Panc1 (cell line): ENCODE results near the gene TNRC6A. TPM values are rescaled to one million over a fixed set of nuclear protein-coding genes. Genes with fewer than 3 reads are reported as not detected.
"Not testable (repeated sequence)": the region's sequence is repeated elsewhere in the genome, so short reads cannot be mapped to it uniquely, and the experiment has no call there.

Experiments
- ATAC-seq: fragments of 200-7000 bp; cut with Tn5 transposase; 2 replicates; pipeline ENCODE4 v1.9.1; 2020; ENCODE audit warnings: mild to moderate bottlenecking, moderate library complexity
- BruUV-seq: library from RNA; stranded (reverse); fragments of 400-500 nt; replicated peaks from 2 replicates; lab custom pipeline; 2021; lab: Mats Ljungman, UMichigan
- CTCF ChIA-PET: fragments of 300-600 bp; sonication (Branson Sonifier 250); formaldehyde crosslinking; loops from one replicate; lab custom pipeline; 2022; ENCODE audit warnings: antibody characterized with exemption; lab: Charles Lee
- POLR2A ChIA-PET: fragments of 300-600 bp; sonication (Branson Sonifier 250); formaldehyde crosslinking; loops from one replicate; lab custom pipeline; 2022; ENCODE audit warnings: antibody characterized with exemption; lab: Charles Lee
- DNase-seq: peaks from one replicate; pipeline ENCODE4 v3.0.0-alpha.2; 2010; ENCODE audit warnings: low read depth, low spot score
- H3K27ac ChIP-seq: 2 replicates; pipeline ENCODE4 v1.5.1; 2011; ENCODE audit warnings: mild to moderate bottlenecking, low read length, inconsistent platforms
- H3K27me3 ChIP-seq: fragments of 200-500 bp; sonication (Bioruptor generic); 2 replicates; pipeline ENCODE4 v1.6.0; 2014; ENCODE audit warnings: low read length, inconsistent platforms; ENCODE audit not compliant: control insufficient read depth, insufficient read depth
- H3K36me3 ChIP-seq: fragments of 200-500 bp; sonication (Bioruptor generic); 2 replicates; pipeline ENCODE4 v1.5.1; 2014; ENCODE audit warnings: inconsistent platforms, mild to moderate bottlenecking, low read length, moderate library complexity; ENCODE audit not compliant: control insufficient read depth, insufficient read depth
- H3K4me1 ChIP-seq: 2 replicates; pipeline ENCODE4 v1.5.1; 2011; ENCODE audit warnings: inconsistent platforms, mild to moderate bottlenecking, low read length, moderate library complexity; ENCODE audit not compliant: control insufficient read depth, insufficient read depth
- H3K4me3 ChIP-seq, 2 experiments: 2 replicates each; pipeline ENCODE4 v1.5.1; 2011 to 2012; ENCODE audit warnings: low read depth in 2 of 2, low read length in 2 of 2, mild to moderate bottlenecking in 2 of 2, inconsistent platforms in 1 of 2, moderate library complexity in 1 of 2
- H3K9me3 ChIP-seq: fragments of 200-500 bp; sonication (Bioruptor generic); 2 replicates; pipeline ENCODE4 v1.5.1; 2014; ENCODE audit warnings: low read depth, mild to moderate bottlenecking, inconsistent platforms, low read length, moderate library complexity; ENCODE audit not compliant: control insufficient read depth, insufficient read depth
- POLR2AphosphoS5 ChIP-seq: IDR thresholded peaks from 2 replicates; pipeline ENCODE4 v1.6.1; 2012; ENCODE audit warnings: mild to moderate bottlenecking, low read depth, low read length, moderate library complexity
- SIN3A ChIP-seq: IDR thresholded peaks from 2 replicates; pipeline ENCODE4 v1.6.1; 2012; ENCODE audit warnings: low read depth, mild to moderate bottlenecking, low read length, moderate library complexity, borderline replicate concordance; ENCODE audit not compliant: insufficient read depth
- TCF7L2 ChIP-seq: IDR thresholded peaks from 2 replicates; pipeline ENCODE4 v1.6.1; 2011; ENCODE audit warnings: mild to moderate bottlenecking, low read depth, low read length, inconsistent platforms
- in situ Hi-C: cut with HindIII; loops from 2 replicates; pipeline ENCODE4 v1.10.0; 2016; ENCODE audit warnings: low sequenced_read_pairs, low pct_unique_long_range_greater_than_20kb
- intact Hi-C: fragments of 100-400 bp; cut with micrococcal nuclease; formaldehyde crosslinking; loops from one replicate; pipeline ENCODE4 v1.10.0; 2022; ENCODE audit not compliant: unreplicated experiment
- total RNA-seq: library from RNA; stranded (reverse); gene quantifications from one replicate; pipeline ENCODE4 v1.2.1, GENCODE V29; 2021; ENCODE audit not compliant: unreplicated experiment
- TF ChIP-seq, protein P1 (sequence below), 2 experiments: IDR thresholded peaks; 2 replicates each; pipeline ENCODE4 v1.6.1; 2011 to 2012; ENCODE audit warnings: low read depth in 2 of 2, control low read depth in 1 of 2, low read length in 1 of 2, mild to moderate bottlenecking in 1 of 2, moderate library complexity in 1 of 2; ENCODE audit not compliant: insufficient read depth in 1 of 2
- TF ChIP-seq, protein P2 (sequence below): fragments of 450-650 bp; IDR thresholded peaks from 2 replicates; pipeline ENCODE4 v1.5.1; 2017; ENCODE audit warnings: mild to moderate bottlenecking

TNRC6A gene
- total RNA-seq, 1 experiment from 2014 or later = 53.6 TPM

GRCh38 chr16:24749310-24749709 lies 19.9 kb downstream of the TNRC6A start:
- DNase-seq = no peak
- in situ Hi-C loops = no loop called here
- POLR2A ChIA-PET = no interaction called here

DNA sequence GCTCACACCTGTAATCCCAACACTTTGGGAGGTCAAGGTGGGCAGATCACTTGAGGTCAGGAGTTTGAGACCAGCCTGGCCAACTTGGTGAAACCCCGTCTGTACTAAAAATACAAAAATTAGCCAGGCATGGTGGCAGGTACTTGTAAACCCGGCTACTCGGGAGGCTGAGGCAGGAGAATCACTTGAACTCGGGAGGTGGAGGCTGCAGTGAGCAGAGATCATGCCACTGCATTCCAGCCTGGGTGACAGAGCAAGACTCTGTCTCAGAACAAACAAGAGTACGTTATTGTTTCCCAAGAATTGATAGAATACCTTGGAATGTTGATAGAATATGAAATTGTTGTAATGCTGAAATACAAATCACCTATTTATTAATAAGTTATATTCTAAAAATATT lies 20.4 kb downstream of the TNRC6A start:
- intact Hi-C loops, H3K36me3 ChIP-seq, H3K27ac ChIP-seq, POLR2A ChIA-PET, DNase-seq, in situ Hi-C loops, CTCF ChIA-PET, H3K4me3 ChIP-seq, H3K27me3 ChIP-seq, ATAC-seq, H3K9me3 ChIP-seq, BruUV-seq: not testable (repeated sequence)
- H3K4me1 ChIP-seq = peaks cover 65% of the 10 kb centered on the region

More at GRCh38 chr16:24749310-24749709, 19.9 kb downstream of the TNRC6A start:
- Histone ChIP-seq H3K4me1 (peaks cover 63% of the 10 kb centered on the region), H3K36me3 (peaks cover 5% of the 10 kb centered on the region; the same call in 1 of the 2 replicates), H3K27ac (no peak overlapping the region), H3K27me3 (no peaks in the 10 kb centered on the region), H3K4me3 (no peak overlapping the region), H3K9me3 (no peaks in the 10 kb centered on the region)
- no peak for ATAC-seq
- TF ChIP-seq SIN3A = no peak
- TF ChIP-seq POLR2AphosphoS5 = no peak
- TF ChIP-seq TCF7L2 = no peak
- TF ChIP-seq, protein P1, sequence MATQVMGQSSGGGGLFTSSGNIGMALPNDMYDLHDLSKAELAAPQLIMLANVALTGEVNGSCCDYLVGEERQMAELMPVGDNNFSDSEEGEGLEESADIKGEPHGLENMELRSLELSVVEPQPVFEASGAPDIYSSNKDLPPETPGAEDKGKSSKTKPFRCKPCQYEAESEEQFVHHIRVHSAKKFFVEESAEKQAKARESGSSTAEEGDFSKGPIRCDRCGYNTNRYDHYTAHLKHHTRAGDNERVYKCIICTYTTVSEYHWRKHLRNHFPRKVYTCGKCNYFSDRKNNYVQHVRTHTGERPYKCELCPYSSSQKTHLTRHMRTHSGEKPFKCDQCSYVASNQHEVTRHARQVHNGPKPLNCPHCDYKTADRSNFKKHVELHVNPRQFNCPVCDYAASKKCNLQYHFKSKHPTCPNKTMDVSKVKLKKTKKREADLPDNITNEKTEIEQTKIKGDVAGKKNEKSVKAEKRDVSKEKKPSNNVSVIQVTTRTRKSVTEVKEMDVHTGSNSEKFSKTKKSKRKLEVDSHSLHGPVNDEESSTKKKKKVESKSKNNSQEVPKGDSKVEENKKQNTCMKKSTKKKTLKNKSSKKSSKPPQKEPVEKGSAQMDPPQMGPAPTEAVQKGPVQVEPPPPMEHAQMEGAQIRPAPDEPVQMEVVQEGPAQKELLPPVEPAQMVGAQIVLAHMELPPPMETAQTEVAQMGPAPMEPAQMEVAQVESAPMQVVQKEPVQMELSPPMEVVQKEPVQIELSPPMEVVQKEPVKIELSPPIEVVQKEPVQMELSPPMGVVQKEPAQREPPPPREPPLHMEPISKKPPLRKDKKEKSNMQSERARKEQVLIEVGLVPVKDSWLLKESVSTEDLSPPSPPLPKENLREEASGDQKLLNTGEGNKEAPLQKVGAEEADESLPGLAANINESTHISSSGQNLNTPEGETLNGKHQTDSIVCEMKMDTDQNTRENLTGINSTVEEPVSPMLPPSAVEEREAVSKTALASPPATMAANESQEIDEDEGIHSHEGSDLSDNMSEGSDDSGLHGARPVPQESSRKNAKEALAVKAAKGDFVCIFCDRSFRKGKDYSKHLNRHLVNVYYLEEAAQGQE (IDR thresholded peaks at IDR 0.05; ENCODE audit: insufficient read depth in 1 of 2, low read depth in 2 of 2, low read length in 1 of 2) = no peak
- TF ChIP-seq, protein P2, sequence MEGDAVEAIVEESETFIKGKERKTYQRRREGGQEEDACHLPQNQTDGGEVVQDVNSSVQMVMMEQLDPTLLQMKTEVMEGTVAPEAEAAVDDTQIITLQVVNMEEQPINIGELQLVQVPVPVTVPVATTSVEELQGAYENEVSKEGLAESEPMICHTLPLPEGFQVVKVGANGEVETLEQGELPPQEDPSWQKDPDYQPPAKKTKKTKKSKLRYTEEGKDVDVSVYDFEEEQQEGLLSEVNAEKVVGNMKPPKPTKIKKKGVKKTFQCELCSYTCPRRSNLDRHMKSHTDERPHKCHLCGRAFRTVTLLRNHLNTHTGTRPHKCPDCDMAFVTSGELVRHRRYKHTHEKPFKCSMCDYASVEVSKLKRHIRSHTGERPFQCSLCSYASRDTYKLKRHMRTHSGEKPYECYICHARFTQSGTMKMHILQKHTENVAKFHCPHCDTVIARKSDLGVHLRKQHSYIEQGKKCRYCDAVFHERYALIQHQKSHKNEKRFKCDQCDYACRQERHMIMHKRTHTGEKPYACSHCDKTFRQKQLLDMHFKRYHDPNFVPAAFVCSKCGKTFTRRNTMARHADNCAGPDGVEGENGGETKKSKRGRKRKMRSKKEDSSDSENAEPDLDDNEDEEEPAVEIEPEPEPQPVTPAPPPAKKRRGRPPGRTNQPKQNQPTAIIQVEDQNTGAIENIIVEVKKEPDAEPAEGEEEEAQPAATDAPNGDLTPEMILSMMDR = no peak
- CTCF ChIA-PET = no interaction called here
- intact Hi-C loops = no loop called here
- BruUV-seq = no TSS peak

- in situ Hi-C loops = no loop called here
- DNase-seq (no peak), ATAC-seq (no peak)
- Histone ChIP-seq H3K4me3 (no peak overlapping the region), H3K4me1 (peaks cover 39% of the 10 kb centered on the region), H3K27me3 (no peaks in the 10 kb centered on the region), H3K27ac (no peak overlapping the region), H3K9me3 (no peaks in the 10 kb centered on the region), H3K36me3 (peaks cover 5% of the 10 kb centered on the region; the same call in 1 of the 2 replicates)
- no TSS peak for BruUV-seq
- ChIA-PET POLR2A (no interaction called here), CTCF (no interaction called here)
- TF ChIP-seq, protein P1 (IDR thresholded peaks at IDR 0.05; ENCODE audit: insufficient read depth in 1 of 2, low read depth in 2 of 2, low read length in 1 of 2) = no peak
- TF ChIP-seq SIN3A (no peak), POLR2AphosphoS5 (no peak), TCF7L2 (no peak)
- TF ChIP-seq, protein P2 = no peak
- intact Hi-C loops = no loop called here
Measured at GRCh38 chr16:24753000-24753399, 23.5 kb downstream of the TNRC6A start.
